GM12892 (cell line): Measurements from ENCODE around the gene FANCL.

ENCODE experiments used
- POLR2A ChIP-seq: IDR thresholded peaks from 2 replicates; pipeline ENCODE4 v1.6.1; 2011; ENCODE audit warnings: low read depth, low read length, control low read depth
- POLR2AphosphoS5 ChIP-seq: IDR thresholded peaks from 2 replicates; pipeline ENCODE4 v1.6.1; 2011; ENCODE audit warnings: low read depth, low read length, control low read depth
- TAF1 ChIP-seq: IDR thresholded peaks from 2 replicates; pipeline ENCODE4 v1.6.1; 2011; ENCODE audit warnings: low read depth, mild to moderate bottlenecking, control low read depth, low read length, borderline replicate concordance

DNA sequence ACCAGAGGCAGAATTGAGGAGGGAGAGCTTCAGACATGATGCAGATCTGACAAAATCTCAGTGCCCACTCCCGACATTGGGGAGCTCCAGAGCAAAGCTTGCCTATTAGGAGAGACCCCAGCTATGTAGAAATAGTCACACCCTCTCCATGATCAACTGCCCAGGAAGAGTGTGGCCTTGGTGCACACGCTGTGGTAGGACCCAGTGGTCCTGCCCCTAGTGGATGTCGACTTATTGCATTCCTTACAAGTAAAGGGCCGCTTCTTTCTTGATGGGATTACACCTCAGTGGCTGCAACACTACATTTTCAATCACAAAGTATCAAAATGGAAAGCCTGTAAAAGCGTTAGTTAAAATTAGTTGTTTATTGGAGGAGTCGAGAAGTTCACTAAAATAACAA lies 130.4 kb downstream of the FANCL start:
- TF ChIP-seq POLR2A (no peak), POLR2AphosphoS5 (no peak), TAF1 (no peak)
